Hepatocyte (in vitro differentiated cells): Measurements from ENCODE around the gene MATCAP1.

Source experiments
- EZH2 ChIP-seq: fragments of 200-600 bp; sonication (generic); IDR thresholded peaks from 2 replicates; pipeline ENCODE4 v1.6.1; 2016; ENCODE audit warnings: antibody characterized with exemption, mild to moderate bottlenecking, borderline replicate concordance
- EZH2phosphoT487 ChIP-seq: fragments of 200-600 bp; sonication (generic); IDR thresholded peaks from one replicate; pipeline ENCODE4 v1.6.1; 2018; ENCODE audit warnings: antibody characterized with exemption, mild to moderate bottlenecking, low read depth, moderate library complexity; ENCODE audit not compliant: unreplicated experiment, severe bottlenecking
- TF ChIP-seq, protein P1 (sequence below): fragments of 200-600 bp; sonication (generic); IDR thresholded peaks from 2 replicates; pipeline ENCODE4 v1.5.1; 2016; ENCODE audit warnings: antibody characterized with exemption, mild to moderate bottlenecking; ENCODE audit not compliant: poor library complexity

DNA sequence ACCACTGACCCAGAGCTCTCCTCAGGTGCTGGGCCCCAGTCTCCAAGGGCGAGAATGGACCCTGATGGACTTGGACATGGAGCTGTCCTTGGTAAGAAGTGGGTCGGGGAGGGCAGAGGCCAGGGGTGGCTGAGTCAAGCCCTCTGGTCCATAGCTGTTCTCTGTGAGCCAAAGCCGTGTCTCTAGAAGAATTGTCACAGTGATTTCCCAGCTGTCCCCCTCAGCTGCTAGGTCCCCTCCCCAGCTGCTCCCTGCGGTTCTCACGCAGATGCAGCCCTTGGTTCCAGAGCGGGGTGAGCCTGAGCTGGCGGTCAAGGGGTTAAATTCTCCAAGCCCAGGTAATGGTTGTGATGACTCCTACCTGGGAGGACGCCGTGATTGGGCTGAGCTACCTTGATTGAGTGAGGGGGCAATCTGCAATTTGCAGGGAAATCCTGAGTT is 14.7 kb downstream of the MATCAP1 start:
- TF ChIP-seq, protein P1, sequence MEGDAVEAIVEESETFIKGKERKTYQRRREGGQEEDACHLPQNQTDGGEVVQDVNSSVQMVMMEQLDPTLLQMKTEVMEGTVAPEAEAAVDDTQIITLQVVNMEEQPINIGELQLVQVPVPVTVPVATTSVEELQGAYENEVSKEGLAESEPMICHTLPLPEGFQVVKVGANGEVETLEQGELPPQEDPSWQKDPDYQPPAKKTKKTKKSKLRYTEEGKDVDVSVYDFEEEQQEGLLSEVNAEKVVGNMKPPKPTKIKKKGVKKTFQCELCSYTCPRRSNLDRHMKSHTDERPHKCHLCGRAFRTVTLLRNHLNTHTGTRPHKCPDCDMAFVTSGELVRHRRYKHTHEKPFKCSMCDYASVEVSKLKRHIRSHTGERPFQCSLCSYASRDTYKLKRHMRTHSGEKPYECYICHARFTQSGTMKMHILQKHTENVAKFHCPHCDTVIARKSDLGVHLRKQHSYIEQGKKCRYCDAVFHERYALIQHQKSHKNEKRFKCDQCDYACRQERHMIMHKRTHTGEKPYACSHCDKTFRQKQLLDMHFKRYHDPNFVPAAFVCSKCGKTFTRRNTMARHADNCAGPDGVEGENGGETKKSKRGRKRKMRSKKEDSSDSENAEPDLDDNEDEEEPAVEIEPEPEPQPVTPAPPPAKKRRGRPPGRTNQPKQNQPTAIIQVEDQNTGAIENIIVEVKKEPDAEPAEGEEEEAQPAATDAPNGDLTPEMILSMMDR, result no peak
- TF ChIP-seq EZH2 (no peak), EZH2phosphoT487 (no peak)
